Measurements from ENCODE around the gene KIF18B. TPM values are rescaled to one million over a fixed set of nuclear protein-coding genes. Genes with fewer than 3 reads are reported as not detected.

The KIF18B gene
- polyA plus RNA-seq, 2 of the 4 experiments (the other 2 are of a cell fraction): 19.6 to 41.7 TPM

DNA sequence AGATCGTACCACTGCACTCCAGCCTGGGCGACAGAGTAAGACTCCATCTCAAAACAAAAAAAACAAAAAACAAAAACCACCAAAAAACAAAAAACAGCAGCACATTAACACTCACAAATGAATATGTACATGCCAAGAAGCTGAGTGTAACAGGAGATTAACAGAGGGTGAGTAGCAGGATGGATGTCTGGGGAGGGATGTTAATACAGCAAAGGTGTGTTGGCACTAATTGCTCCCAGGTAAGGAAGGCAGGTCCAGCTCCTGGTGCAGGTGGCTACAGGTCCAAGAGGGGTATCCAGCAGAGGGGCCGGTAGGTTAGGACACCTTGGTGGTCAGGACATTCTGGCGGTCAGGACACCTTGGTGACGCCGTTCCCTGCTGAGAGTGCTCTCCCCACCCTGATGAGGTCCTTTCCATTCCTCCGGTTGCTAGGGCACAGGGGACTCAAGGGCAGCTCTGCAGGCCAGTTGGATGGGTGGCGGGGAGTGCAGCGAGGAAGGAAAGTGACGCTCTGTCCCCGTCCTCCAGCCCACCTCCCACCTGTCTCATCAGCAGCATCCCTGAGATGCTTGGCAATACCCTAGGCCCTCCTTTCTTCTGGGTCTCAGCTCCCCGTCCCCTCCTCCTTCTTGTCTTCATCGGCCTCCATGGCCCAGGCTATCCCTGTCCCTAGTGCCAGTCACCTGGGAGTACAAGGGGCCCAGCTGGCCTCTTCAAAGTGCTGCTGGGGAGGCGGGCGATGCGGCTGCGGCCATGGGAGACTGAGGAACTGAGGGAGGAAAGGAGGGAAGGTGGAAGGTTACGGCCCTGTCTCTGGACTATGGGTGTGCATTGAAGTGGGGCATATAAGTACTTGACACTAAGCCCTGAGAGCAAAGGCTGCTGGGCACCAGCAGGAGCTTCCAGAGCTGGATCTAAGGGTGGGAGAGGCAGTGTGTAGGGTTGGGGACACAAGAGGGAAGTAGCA lies 21.6 kb downstream of the KIF18B start:
- no peaks in the 10 kb centered on the region for H3K9me3 ChIP-seq
- H3K4me3 ChIP-seq: no peak overlapping the region
- DNase-seq (ENCODE audit: low read depth in 1 of 2, low spot score in 1 of 2) (no peak), ATAC-seq (no peak), FAIRE-seq (no peak)
- H3K27ac ChIP-seq: no peak overlapping the region
- WGBS (ENCODE audit: missing lambda C conversion rate): 92% methylated on average over 18 of the region's 18 CpGs
- no peak overlapping the region for H3K4me2 ChIP-seq
- ChIA-PET CTCF (interaction anchor here (0.6 to 38.3 kb wide), 12 partner anchors 9 to 209 kb away, joined by 3 to 1853 read pairs (median 4); partner anchors contain the start of genes ACBD4, DCAKD and KIF18B), POLR2A (no interaction called here)
- no peaks in the 10 kb centered on the region for H3K4me1 ChIP-seq
- TF ChIP-seq RFX5 (IDR thresholded peaks at IDR 0.05): no peak
- no peak for TF ChIP-seq NR3C1 (IDR thresholded peaks at IDR 0.05)
- TF ChIP-seq TP53 (CRISPR knock-in tag; IDR thresholded peaks at IDR 0.05): no peak

DNA sequence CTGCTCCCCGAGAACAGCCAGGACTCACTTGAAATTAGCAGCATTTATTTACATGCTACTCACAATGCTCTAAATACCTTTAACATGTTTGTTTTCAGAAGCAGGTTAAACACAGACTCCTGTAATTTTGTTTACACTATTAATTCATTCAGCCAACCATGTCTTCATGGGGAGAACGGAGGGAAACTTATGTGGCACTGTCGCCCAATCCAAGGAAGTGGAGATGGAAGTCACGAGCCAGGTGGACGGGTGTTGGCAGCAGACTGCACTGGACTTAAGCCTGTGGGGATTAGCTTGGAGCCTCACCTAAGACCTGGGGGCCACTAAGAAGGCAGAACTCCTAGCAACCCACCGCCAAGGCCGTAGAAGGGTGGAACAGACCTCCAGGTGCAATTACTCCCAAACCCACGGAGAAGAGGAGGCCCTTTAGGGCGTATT lies 23.4 kb downstream of the KIF18B start:
- ATAC-seq: peak in 1 of 2 experiments; percentile 0; a peak in 1 of 6 replicates
- no peaks in the 10 kb centered on the region; the same call in 2 of the 3 replicates for H3K4me1 ChIP-seq

DNA sequence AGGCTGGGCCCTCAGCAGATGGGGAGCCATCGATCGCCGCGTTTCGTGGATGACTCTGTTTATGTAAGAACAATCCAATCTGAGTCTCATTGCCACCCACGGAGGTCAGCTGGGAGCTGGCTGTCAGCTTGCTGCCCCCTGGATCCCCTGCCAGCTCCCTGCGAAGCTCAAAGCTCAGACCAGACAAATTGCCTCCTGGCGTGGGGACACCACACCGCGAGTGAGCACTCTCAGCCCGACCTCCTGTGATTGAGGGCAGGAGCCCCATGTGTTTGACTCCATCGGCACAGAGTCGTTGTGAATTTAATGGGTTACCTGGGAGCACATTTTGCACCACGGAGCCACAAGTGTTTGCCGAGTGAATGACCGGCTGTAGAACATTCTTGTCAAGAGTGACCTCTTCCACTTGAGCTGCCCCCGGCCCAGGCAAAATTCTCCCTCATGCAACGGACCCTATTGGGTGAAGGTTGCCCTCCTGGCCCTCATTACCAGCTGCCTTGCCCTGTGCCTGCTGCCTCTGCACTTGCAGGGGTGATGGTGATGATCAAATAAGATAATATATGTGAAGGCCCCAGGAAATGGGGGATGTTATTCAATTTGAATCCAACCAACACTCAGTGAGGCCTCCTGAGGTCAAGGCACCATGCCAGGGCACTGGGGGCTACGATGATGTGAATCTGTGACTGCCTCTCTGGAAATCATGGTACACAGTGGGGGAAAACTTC lies 24.7 kb downstream of the KIF18B start:
- Histone ChIP-seq H3K4me3 (no peak overlapping the region), H3K9me3 (no peaks in the 10 kb centered on the region), H3K4me2 (no peak overlapping the region), H3K4me1 (peaks cover under 1% of the 10 kb centered on the region), H3K27ac (0 out of 6 replicates have a peak overlapping the region, but pooled peaks of 1 of the 2 experiments have one; percentile 2)
- ATAC-seq (peak in 1 of 2 experiments; percentile 0; a peak in 2 of 6 replicates), DNase-seq (ENCODE audit: low read depth in 1 of 2, low spot score in 1 of 2) (no peak), FAIRE-seq (no peak)
- POLR2A ChIA-PET: no interaction called here
- WGBS (ENCODE audit: missing lambda C conversion rate): 81% methylated on average over 19 of the region's 19 CpGs
- CTCF ChIA-PET: interaction anchor here (1.0 to 38.3 kb wide), 10 partner anchors 11 to 211 kb away, joined by 4 to 1853 read pairs (median 76); partner anchors contain the start of genes ACBD4, DCAKD, KIF18B and PLCD3
- TF ChIP-seq FOSL2 (IDR thresholded peaks at IDR 0.05): no peak
- TF ChIP-seq FOSL2 (CRISPR knock-in tag; IDR thresholded peaks at IDR 0.05): no peak
- no peak for TF ChIP-seq HOXB5 (CRISPR knock-in tag; IDR thresholded peaks at IDR 0.05)
- TF ChIP-seq TP53 (CRISPR knock-in tag; IDR thresholded peaks at IDR 0.05): no peak
- TF ChIP-seq TFCP2L1 (CRISPR knock-in tag; IDR thresholded peaks at IDR 0.05): 0 out of 2 replicates have a peak, but pooled peaks have one; percentile 16
- TF ChIP-seq, protein P1, sequence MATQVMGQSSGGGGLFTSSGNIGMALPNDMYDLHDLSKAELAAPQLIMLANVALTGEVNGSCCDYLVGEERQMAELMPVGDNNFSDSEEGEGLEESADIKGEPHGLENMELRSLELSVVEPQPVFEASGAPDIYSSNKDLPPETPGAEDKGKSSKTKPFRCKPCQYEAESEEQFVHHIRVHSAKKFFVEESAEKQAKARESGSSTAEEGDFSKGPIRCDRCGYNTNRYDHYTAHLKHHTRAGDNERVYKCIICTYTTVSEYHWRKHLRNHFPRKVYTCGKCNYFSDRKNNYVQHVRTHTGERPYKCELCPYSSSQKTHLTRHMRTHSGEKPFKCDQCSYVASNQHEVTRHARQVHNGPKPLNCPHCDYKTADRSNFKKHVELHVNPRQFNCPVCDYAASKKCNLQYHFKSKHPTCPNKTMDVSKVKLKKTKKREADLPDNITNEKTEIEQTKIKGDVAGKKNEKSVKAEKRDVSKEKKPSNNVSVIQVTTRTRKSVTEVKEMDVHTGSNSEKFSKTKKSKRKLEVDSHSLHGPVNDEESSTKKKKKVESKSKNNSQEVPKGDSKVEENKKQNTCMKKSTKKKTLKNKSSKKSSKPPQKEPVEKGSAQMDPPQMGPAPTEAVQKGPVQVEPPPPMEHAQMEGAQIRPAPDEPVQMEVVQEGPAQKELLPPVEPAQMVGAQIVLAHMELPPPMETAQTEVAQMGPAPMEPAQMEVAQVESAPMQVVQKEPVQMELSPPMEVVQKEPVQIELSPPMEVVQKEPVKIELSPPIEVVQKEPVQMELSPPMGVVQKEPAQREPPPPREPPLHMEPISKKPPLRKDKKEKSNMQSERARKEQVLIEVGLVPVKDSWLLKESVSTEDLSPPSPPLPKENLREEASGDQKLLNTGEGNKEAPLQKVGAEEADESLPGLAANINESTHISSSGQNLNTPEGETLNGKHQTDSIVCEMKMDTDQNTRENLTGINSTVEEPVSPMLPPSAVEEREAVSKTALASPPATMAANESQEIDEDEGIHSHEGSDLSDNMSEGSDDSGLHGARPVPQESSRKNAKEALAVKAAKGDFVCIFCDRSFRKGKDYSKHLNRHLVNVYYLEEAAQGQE (IDR thresholded peaks at IDR 0.05): no peak
- TF ChIP-seq, protein P2, sequence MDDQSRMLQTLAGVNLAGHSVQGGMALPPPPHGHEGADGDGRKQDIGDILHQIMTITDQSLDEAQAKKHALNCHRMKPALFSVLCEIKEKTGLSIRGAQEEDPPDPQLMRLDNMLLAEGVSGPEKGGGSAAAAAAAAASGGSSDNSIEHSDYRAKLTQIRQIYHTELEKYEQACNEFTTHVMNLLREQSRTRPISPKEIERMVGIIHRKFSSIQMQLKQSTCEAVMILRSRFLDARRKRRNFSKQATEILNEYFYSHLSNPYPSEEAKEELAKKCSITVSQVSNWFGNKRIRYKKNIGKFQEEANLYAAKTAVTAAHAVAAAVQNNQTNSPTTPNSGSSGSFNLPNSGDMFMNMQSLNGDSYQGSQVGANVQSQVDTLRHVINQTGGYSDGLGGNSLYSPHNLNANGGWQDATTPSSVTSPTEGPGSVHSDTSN (IDR thresholded peaks at IDR 0.05): no peak
- no peak for TF ChIP-seq SREBF2 (IDR thresholded peaks at IDR 0.05)

More for the DNA sequence above, 23.4 kb downstream of the KIF18B start:
- CTCF ChIA-PET: interaction anchor here (1.5 to 38.3 kb wide), 7 partner anchors 12 to 210 kb away, joined by 4 to 1853 read pairs (median 107); partner anchors contain the start of genes ACBD4, DCAKD, KIF18B and PLCD3
- H3K27ac ChIP-seq: no peak overlapping the region
- DNase-seq (ENCODE audit: low read depth in 1 of 2, low spot score in 1 of 2): no peak
- no peak overlapping the region for H3K4me2 ChIP-seq
- FAIRE-seq: no peak
- no peak overlapping the region for H3K4me3 ChIP-seq
- 79% methylated on average over 9 of the region's 9 CpGs for WGBS (ENCODE audit: missing lambda C conversion rate)
- POLR2A ChIA-PET: no interaction called here
- no peak for TF ChIP-seq EHMT2 (IDR thresholded peaks at IDR 0.05; ENCODE audit: low read depth)
- TF ChIP-seq HEYL (CRISPR knock-in tag; IDR thresholded peaks at IDR 0.05): no peak
- TF ChIP-seq POLR2AphosphoS2 (conservative IDR thresholded peaks at IDR 0.05; ENCODE audit: low read length): peak; percentile 42; the same call in 1 of the 2 replicates
- no peak for TF ChIP-seq FOSB (CRISPR knock-in tag; IDR thresholded peaks at IDR 0.05)
- TF ChIP-seq ZC3H11A (IDR thresholded peaks at IDR 0.05): no peak
- TF ChIP-seq, protein P1 (IDR thresholded peaks at IDR 0.05): no peak
- no peak for TF ChIP-seq CBX2 (IDR thresholded peaks at IDR 0.05; ENCODE audit: borderline replicate concordance, low read depth)
- no peak for TF ChIP-seq SMC3 (IDR thresholded peaks at IDR 0.05)
- no peak for TF ChIP-seq JUNB (IDR thresholded peaks at IDR 0.05)
- no peak for TF ChIP-seq TP53 (CRISPR knock-in tag; IDR thresholded peaks at IDR 0.05)
- TF ChIP-seq CBX8 (IDR thresholded peaks at IDR 0.05): no peak
- no peak for TF ChIP-seq MAFK (IDR thresholded peaks at IDR 0.05; ENCODE audit: partially characterized antibody)
- TF ChIP-seq, protein P3, sequence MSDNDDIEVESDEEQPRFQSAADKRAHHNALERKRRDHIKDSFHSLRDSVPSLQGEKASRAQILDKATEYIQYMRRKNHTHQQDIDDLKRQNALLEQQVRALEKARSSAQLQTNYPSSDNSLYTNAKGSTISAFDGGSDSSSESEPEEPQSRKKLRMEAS (IDR thresholded peaks at IDR 0.05): no peak
- TF ChIP-seq RARB (CRISPR knock-in tag; IDR thresholded peaks at IDR 0.05): peak; percentile 4; the same call in 1 of the 2 replicates
- TF ChIP-seq, protein P4, sequence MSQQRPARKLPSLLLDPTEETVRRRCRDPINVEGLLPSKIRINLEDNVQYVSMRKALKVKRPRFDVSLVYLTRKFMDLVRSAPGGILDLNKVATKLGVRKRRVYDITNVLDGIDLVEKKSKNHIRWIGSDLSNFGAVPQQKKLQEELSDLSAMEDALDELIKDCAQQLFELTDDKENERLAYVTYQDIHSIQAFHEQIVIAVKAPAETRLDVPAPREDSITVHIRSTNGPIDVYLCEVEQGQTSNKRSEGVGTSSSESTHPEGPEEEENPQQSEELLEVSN (IDR thresholded peaks at IDR 0.05; ENCODE audit: borderline replicate concordance, low read depth): no peak
- no peak; the same call in 1 of the 2 replicates for TF ChIP-seq HOXA7 (CRISPR knock-in tag; IDR thresholded peaks at IDR 0.05)
- H3K9me3 ChIP-seq: no peaks in the 10 kb centered on the region
